Measurements from ENCODE around the gene CIROP.

The CIROP gene

GRCh38 chr14:23074906-23075305 lies 29.9 kb downstream of the CIROP start:
- H3K27ac ChIP-seq (ENCODE audit: low read depth, low read length, poor library complexity, severe bottlenecking): no peak overlapping the region
- H3K36me3 ChIP-seq (ENCODE audit: insufficient read depth, low read length): peaks cover 61% of the 10 kb centered on the region
- no peaks in the 10 kb centered on the region for H4K20me1 ChIP-seq (ENCODE audit: insufficient read depth, low read length)
- no peaks in the 10 kb centered on the region for H3K9me3 ChIP-seq (ENCODE audit: low read length)
- no peak overlapping the region for H3K9ac ChIP-seq (ENCODE audit: low read length)
- H3K9me2 ChIP-seq (ENCODE audit: low read depth, low read length): no peaks in the 10 kb centered on the region
- H3K27me3 ChIP-seq (ENCODE audit: insufficient read depth, low read length): no peaks in the 10 kb centered on the region
- no peak for TF ChIP-seq CTCF (IDR thresholded peaks at IDR 0.05; ENCODE audit: low read length)
- no peak for TF ChIP-seq EZH2 (IDR thresholded peaks at IDR 0.05; ENCODE audit: borderline replicate concordance, low read length)
- H3K4me2 ChIP-seq (ENCODE audit: low read length): no peak overlapping the region
- peaks cover 11% of the 10 kb centered on the region for H3K79me2 ChIP-seq (ENCODE audit: insufficient read depth, low read length)
- no peak overlapping the region for H2AFZ ChIP-seq (ENCODE audit: low read length)
- peaks cover 17% of the 10 kb centered on the region for H3K4me1 ChIP-seq (ENCODE audit: insufficient read depth, low read length, severe bottlenecking)
- H3F3A ChIP-seq (ENCODE audit: insufficient read depth, low read length): 0 out of 2 replicates have a peak, but pooled peaks cover 5% of the 10 kb centered on the region
- no peak overlapping the region for H3K4me3 ChIP-seq (ENCODE audit: low read depth, low read length, poor library complexity, severe bottlenecking)

- Histone ChIP-seq H3K9me2 (ENCODE audit: low read depth, low read length) (no peaks in the 10 kb centered on the region), H3K9ac (ENCODE audit: low read length) (peak overlapping the region; percentile 95; the same call in 1 of the 2 replicates), H3K79me2 (ENCODE audit: insufficient read depth, low read length) (peaks cover 11% of the 10 kb centered on the region), H3K4me1 (ENCODE audit: insufficient read depth, low read length, severe bottlenecking) (peaks cover 32% of the 10 kb centered on the region), H3K27ac (ENCODE audit: low read depth, low read length, poor library complexity, severe bottlenecking) (peak overlapping the region; percentile 17), H2AFZ (ENCODE audit: low read length) (no peak overlapping the region), H3K9me3 (ENCODE audit: low read length) (no peaks in the 10 kb centered on the region), H3F3A (ENCODE audit: insufficient read depth, low read length) (no peaks in the 10 kb centered on the region), H4K20me1 (ENCODE audit: insufficient read depth, low read length) (no peaks in the 10 kb centered on the region), H3K4me2 (ENCODE audit: low read length) (peak overlapping the region; percentile 97; the same call in 1 of the 2 replicates), H3K36me3 (ENCODE audit: insufficient read depth, low read length) (peaks cover 55% of the 10 kb centered on the region), H3K27me3 (ENCODE audit: insufficient read depth, low read length) (no peaks in the 10 kb centered on the region), H3K4me3 (ENCODE audit: low read depth, low read length, poor library complexity, severe bottlenecking) (peak overlapping the region; percentile 87)
- TF ChIP-seq CTCF (IDR thresholded peaks at IDR 0.05; ENCODE audit: low read length) (no peak), EZH2 (IDR thresholded peaks at IDR 0.05; ENCODE audit: borderline replicate concordance, low read length) (no peak)
Measured at GRCh38 chr14:23071921-23072539, 32.8 kb downstream of the CIROP start.

GRCh38 chr14:23071244-23071920 lies 33.4 kb downstream of the CIROP start:
- peaks cover 11% of the 10 kb centered on the region for H3K79me2 ChIP-seq (ENCODE audit: insufficient read depth, low read length)
- H2AFZ ChIP-seq (ENCODE audit: low read length): no peak overlapping the region
- peaks cover 55% of the 10 kb centered on the region for H3K36me3 ChIP-seq (ENCODE audit: insufficient read depth, low read length)

More at GRCh38 chr14:23071244-23071920, 33.4 kb downstream of the CIROP start:
- Histone ChIP-seq H3K4me1 (ENCODE audit: insufficient read depth, low read length, severe bottlenecking) (peaks cover 32% of the 10 kb centered on the region), H3K9ac (ENCODE audit: low read length) (peak overlapping the region; percentile 95), H3K27ac (ENCODE audit: low read depth, low read length, poor library complexity, severe bottlenecking) (peak overlapping the region; percentile 51), H3K27me3 (ENCODE audit: insufficient read depth, low read length) (no peaks in the 10 kb centered on the region), H3K4me3 (ENCODE audit: low read depth, low read length, poor library complexity, severe bottlenecking) (peak overlapping the region; percentile 87), H4K20me1 (ENCODE audit: insufficient read depth, low read length) (no peaks in the 10 kb centered on the region), H3K9me3 (ENCODE audit: low read length) (no peaks in the 10 kb centered on the region), H3F3A (ENCODE audit: insufficient read depth, low read length) (no peaks in the 10 kb centered on the region), H3K4me2 (ENCODE audit: low read length) (peak overlapping the region; percentile 97), H3K9me2 (ENCODE audit: low read depth, low read length) (no peaks in the 10 kb centered on the region)
- TF ChIP-seq CTCF (IDR thresholded peaks at IDR 0.05; ENCODE audit: low read length) (no peak), EZH2 (IDR thresholded peaks at IDR 0.05; ENCODE audit: borderline replicate concordance, low read length) (no peak)

Measured in OCI-LY1 (cell line).